ENCODE measurements around the gene CCDC142.
A peak's percentile ranks its signal among the peaks of the same experiment; 100 is the strongest.

Gene CCDC142

DNA sequence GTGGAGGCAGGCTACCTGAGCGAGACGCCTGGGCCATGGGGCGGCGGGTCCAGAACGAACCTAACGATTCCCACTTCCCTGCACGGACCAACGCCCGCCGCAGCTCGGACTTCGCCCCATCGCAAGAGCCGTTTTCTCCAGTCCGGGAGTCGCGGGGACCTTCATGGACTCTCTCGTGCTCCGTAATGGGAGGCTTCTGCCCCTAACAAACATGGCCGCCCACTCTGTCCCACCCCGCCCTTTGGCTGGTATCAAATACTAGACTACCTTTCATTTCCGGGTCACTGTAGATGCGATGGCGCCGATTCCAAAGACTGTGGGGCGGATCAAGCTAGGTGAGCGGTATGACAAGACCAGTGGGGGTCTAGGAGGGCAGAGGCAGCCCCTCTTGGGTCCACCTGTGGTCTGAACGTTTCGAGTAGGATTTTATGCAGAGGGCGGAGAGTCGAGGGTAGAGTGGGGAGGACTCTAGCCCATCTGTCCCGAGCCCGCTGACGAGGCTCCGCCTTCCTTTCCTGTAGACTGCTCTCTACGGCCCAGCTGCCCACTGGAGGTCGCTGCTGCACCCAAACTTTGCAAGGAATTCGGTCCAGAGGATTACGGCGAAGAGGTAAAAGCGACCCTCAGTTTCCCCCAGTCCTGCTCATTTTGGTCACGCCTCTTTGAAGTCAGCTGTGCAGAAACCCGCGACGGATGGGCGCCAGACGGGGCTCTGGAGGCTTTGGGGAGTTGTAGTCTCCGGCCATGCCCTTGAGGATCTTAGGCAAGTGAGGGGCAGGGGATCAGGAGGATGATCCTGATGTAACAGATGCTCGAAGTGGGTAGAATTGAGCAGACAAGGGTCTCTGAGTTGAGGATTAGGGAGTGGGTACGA, at the start of gene CCDC142, which contains the start of gene TTC31:
Gene CCDC142 (minus strand): TSS at position 198 of the 874 bp plus-strand sequence. CDS start 161 bp downstream, at position 37.
Gene TTC31 (plus strand): TSS at position 281 of the 874 bp plus-strand sequence. CDS start 15 bp downstream, at position 296.
- peak; percentile 88 to 100 (median 97) for DNase-seq

- no peak for DNase-seq
Measured at GRCh38 chr2:74532222-74532621, 49.4 kb upstream of the CCDC142 start.

DNA sequence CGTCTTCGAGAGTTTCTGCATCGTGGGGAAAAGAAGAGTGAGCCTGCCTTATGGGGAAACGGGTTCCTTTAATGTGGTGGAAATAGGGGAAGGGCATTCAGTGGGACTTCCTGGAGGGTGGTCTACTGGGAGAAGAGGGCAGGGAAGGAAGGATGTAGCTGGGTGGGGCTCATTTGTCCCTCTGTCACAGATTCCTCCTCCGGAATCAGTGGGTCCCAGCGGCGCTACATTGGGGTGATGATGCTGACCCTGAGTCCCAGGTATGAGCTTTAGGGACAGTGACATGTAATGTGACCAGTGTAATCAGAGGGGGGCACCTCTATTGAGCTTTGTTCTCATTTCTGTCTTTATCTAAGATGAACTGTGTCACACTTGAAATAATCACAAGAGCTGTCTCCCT, 48.9 kb upstream of the CCDC142 start:
- DNase-seq: no peak

DNA sequence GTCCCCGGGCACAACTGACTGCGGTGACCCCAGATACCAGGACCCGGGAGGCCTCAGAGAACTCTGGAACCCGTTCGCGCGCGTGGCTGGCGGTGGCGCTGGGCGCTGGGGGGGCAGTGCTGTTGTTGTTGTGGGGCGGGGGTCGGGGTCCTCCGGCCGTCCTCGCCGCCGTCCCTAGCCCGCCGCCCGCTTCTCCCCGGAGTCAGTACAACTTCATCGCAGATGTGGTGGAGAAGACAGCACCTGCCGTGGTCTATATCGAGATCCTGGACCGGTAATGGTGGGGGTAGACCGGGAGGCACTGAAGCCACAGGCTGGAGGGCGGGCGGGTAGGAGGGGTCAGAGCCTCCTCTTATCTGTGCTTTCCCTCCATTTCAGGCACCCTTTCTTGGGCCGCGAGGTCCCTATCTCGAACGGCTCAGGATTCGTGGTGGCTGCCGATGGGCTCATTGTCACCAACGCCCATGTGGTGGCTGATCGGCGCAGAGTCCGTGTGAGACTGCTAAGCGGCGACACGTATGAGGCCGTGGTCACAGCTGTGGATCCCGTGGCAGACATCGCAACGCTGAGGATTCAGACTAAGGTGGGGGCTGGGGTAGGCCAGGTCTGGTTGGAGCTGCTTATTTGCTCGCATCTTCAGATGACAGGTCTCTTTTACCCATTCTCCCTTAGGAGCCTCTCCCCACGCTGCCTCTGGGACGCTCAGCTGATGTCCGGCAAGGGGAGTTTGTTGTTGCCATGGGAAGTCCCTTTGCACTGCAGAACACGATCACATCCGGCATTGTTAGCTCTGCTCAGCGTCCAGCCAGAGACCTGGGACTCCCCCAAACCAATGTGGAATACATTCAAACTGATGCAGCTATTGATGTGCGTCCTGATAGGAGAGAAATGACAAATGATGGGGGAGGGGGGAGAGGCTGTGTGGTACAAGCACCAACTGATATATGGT, 47.7 kb upstream of the CCDC142 start:
- DNase-seq: peak in 7 of 14 donors; percentile 19 to 67 (median 46)

DNA sequence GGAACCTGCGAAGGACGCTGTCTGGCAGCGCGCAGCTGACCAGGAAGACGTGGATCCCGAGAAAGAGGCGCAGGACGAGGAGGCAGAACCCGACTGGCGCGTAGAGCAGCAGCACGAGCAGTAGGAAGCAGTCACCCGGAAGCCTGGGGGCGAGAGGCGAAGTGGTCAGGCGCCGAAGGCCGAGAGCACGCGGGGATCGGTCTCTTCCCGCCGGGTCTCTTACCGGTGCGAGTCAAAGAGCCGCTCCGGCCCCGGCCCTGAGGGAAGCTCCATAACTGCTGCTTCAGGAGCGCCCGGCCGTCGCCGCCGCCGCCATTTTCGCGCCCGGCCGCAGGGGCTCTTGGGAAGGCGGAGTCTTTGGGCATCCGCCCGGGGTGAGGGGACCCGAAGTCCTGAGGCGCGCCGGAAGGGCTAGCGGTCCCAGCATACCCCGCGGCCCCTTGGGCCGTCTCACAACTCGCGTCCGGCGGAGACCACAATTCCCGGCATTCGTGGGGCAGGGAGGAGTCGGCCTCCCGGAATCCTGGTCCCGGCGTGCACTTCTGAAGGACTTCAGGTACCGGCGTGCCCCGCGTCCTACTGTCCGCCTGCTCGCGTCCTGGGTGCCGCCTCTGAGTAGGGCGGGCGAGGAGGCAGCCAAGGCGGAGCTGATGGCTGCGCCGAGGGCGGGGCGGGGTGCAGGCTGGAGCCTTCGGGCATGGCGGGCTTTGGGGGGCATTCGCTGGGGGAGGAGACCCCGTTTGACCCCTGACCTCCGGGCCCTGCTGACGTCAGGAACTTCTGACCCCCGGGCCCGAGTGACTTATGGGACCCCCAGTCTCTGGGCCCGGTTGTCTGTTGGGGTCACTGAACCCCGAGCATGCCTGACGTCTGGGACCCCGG, 46.8 kb upstream of the CCDC142 start, which contains the start of the genes AUP1 and HTRA2:
Gene AUP1 (minus strand): TSS at position 350 of the 882 bp plus-strand sequence. CDS start 77 bp downstream, at position 273.
Gene HTRA2 (plus strand): TSS at position 577 of the 882 bp plus-strand sequence. CDS start 74 bp downstream, at position 651.
- peak; percentile 88 to 100 (median 98) for DNase-seq

DNA sequence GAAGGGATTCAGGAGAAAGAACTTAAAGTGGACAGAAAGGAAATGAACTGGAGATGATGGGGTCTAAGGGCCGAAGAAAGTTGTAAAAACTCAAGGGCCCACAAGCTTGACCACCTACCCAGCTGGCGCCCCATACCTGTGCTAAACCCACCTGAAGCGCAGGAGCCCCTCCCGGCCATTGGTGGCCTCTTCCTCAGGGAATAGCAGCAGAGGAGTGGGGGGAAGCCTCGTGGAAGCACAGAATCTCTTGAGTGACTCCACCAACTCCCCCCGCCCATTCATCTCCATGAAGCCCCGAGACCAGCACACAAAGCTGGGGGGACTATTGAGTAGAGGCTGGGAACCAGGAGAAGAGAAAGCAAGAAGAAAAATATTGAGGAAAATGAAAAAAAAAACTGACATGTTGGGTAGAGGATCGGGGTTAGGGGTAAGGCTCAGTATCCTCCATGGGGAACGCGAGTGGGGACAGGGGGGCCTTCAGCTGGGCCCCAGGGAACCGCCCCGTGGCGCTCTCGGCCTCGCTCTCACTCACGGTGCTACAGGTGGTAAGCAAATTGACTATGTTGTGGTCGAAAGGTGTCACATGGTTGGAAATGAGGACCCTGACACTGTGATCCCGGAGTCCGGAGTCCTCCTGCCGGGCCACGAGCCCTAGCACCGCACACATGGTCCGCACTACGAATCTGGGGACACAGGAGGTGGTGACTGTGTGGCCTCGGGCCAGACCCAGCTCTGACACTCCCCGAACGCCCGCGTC, 46.0 kb upstream of the CCDC142 start:
- DNase-seq: no peak

- DNase-seq: no peak
Measured at GRCh38 chr2:74527741-74528140, 44.9 kb upstream of the CCDC142 start.

DNA sequence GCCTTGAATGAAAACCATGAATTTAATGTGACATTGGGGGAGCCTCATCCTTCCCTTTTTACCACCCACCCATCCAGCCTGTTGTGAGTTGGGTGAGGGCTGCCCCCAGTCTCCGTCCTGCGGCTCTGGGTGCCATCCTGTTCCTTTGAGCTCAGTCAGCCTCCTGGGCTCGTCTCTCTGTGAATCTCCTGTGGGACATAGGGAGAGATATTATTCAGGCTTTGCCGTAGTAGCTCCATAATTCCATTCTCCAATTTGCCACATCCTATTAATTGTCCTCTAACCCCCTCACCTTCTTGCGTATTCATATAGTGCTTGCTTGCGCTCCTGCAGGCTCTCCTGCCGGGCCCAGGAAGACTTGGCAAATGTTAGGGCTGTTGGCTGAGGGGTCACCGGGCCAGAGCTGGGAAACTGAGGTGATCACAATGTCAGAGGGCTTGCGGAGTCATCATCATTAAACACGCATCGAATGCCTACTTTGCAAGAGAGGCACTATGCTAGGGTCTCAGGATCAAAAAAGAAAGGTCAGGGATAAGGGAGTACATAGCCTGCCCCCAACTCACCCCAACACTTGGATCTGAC, 43.9 kb upstream of the CCDC142 start:
- DNase-seq: no peak

DNA sequence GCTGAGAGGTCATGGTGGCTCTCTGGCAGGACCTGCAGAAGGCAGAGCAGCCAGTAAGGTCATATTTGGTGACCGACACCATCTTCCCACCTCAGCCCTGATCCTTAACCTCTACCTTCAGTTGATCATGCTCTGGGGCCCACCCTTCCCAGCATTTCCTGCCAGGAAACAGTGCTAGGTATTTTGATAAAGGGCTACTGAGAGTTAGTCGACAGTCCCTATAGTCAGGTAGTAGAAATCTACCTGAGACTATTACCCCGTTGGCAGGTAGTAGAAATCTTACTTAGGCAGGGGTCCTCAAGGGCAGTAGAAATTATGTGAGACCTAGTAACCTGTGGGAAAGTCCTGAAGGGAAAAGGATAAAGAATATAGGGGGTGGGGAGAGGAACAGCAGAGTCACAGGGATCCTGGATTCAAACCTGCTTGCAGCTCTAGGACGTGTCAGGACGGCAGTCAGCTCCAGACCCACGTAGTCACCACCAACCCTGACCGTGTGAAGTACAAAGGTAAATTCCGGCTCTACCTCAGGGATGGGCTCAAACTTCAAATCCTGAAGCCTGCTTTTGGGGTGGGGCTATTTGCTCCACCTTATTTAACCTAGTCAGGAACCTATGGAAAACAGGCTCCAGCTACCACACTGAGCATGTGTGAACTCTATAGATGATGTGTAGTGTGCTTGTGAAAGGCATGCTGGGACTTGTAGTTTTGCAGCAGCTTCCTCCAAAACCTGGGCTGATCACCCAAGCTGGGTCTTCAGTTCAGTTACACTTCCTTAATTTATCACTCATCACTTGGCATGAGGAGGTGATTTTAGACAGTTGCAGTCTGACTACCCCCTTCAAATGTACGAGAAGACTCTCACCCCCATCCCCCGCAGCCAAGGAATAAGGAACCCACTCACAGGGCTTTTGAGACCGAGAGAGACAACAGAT, 43.2 kb upstream of the CCDC142 start, which contains the start of gene DQX1:
Gene DQX1 (minus strand): TSS at position 515 of the 932 bp plus-strand sequence. CDS start 502 bp downstream, at position 13.
- DNase-seq: no peak

- no peak for DNase-seq
Measured at GRCh38 chr2:74524955-74525716, 42.3 kb upstream of the CCDC142 start.

GRCh38 chr2:74524005-74524404, 41.2 kb upstream of the CCDC142 start:
- no peak for DNase-seq

GRCh38 chr2:74522516-74522915, 39.7 kb upstream of the CCDC142 start:
- DNase-seq: no peak

GRCh38 chr2:74516650-74517049, 33.9 kb upstream of the CCDC142 start:
- DNase-seq: no peak

GRCh38 chr2:74515981-74516633, 33.3 kb upstream of the CCDC142 start:
- peak in 6 of 14 donors; percentile 2 to 39 (median 6) for DNase-seq

- no peak for DNase-seq
Measured at GRCh38 chr2:74515271-74515980, 32.6 kb upstream of the CCDC142 start.

DNA sequence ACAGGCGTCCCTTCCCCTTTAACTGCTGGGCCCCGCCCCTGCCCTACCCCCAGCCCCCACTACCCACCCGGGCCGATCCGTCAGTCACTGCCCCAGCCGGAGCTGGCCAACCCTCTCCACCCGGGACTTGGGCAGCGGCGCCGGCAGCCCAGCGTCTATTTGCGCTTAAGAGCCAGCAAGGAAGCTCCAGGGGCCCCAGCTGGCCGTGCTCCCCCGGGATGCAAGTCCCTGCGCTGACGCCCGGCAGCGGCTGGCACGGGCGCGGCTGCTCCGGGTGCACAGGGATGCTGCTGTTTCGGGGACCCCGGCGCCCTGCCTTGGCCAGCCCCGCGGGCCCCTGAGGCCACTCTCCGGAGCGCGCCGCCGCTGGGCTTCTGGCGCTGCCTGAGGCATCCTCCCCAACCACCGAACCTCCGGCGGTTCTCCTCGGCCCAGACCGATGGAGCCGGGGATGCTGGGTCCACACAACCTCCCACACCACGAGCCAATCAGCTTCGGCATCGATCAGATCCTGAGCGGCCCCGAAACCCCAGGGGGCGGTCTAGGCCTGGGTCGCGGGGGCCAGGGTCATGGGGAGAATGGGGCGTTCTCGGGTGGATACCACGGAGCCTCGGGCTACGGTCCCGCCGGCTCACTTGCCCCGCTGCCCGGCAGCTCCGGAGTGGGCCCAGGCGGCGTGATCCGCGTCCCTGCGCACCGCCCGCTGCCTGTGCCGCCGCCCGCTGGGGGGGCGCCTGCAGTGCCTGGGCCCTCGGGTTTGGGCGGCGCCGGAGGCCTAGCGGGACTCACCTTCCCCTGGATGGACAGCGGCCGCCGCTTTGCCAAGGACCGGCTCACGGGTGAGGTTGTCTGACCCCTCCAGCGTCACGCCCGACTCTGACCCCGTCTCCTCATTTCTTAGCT, 31.8 kb upstream of the CCDC142 start, which contains the start of gene TLX2:
Gene TLX2 (plus strand): TSS at position 83 of the 903 bp plus-strand sequence. CDS start 357 bp downstream, at position 440.
- DNase-seq: no peak
